GM12892 (cell line): Measurements from ENCODE around the gene AKR1E2.

ENCODE experiments used
- POLR2A ChIP-seq: IDR thresholded peaks from 2 replicates; pipeline ENCODE4 v1.6.1; 2011; ENCODE audit warnings: low read depth, low read length, control low read depth
- POLR2AphosphoS5 ChIP-seq: IDR thresholded peaks from 2 replicates; pipeline ENCODE4 v1.6.1; 2011; ENCODE audit warnings: low read depth, low read length, control low read depth

DNA sequence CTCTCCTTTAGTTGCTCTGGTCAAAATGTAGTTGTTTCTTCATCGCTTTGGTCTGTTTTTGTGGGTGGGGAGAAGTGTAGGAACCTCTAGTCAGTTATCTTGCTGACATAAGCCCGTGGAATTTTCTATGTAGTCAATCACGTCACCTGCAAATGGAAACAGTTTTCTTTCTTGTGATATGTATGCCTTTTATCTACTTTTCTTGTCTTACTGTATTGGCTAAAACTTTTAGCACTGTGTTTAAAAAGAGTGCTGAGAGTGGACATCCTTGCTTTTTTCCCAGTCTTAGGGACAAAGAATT is 42.3 kb downstream of the AKR1E2 start:
- TF ChIP-seq POLR2AphosphoS5 (no peak), POLR2A (no peak)
